GM19238 (cell line): ENCODE data around the gene FBXW5.

ENCODE experiments used
- DNase-seq: peaks from one replicate; pipeline ENCODE4 v3.0.0; 2011; ENCODE audit warnings: low spot score; ENCODE audit not compliant: insufficient read length

The FBXW5 gene

DNA sequence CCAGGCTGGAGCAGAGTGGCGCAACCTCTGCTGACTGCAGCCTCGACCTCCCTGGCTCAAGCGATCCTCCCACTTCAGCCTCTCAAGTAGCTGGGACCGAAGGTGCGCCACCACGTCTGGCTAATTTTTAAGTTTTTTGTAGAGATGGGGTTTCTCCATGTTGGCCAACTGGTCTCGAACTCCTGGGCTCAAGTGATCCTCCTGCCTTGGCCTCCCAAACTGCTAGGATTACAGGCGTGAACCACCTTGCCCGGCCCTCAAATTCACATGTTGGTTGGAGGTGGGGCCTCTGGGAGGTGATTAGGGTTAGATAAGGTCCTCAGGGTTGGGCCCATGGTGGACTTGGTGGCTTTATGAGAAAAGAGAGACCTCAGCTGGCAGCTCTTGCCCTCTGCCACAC, 17.6 kb upstream of the FBXW5 start:
- DNase-seq: no peak

DNA sequence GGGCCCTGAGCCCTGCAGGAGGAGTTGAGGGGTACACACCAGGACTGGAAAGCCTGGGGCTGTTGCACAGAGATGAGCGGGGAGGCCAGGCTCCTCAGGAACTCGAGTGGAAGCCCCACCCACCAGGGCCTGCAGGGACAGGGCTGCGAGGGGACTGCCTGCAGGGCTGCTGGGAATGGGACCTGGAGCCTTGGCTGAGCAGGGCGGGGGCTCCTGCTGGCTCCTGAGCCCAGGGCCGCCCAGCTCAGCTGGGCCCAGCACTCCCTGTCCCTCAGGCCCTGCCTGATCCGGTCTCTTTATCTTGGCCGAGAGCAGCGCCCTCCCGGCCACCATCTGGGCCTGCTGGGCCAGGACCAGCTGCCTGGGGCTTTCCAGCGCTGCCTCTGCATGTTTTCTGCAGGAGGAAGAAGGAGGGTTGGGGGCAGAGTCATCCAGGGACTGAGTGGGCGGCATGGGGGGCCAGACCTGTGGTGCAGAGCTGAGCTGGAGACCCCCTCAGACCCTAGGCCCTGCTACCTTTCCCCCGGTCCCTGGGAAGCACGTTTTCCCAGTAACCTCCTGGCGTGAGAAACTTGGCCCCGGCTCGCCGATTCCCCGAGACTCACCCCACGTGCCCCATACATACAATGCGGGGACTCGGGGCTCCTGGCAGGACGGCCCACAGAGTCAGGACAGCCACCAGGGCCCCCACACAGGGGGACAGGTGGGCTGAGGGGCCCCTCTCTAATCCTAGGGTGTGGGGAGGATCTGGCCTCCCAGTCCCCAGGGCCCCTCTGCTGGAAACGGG, 16.9 kb upstream of the FBXW5 start:
- no peak for DNase-seq

DNA sequence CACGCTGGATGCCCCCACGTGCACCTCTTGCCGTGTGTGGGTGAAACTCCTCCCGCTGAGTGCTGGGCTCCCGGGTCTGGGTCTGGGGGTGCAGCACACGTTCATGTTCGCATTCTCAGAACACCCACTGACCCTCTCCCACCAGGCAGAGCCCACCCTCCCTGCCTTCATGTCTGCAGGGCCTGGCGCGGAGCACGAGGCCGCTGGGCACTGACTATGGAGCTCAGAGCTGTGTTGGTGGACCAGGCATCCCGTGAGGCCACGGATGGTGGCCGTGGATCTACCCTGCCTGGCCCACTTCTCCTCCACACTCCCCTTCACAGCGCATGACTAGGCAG, 16.4 kb upstream of the FBXW5 start:
- DNase-seq: no peak

DNA sequence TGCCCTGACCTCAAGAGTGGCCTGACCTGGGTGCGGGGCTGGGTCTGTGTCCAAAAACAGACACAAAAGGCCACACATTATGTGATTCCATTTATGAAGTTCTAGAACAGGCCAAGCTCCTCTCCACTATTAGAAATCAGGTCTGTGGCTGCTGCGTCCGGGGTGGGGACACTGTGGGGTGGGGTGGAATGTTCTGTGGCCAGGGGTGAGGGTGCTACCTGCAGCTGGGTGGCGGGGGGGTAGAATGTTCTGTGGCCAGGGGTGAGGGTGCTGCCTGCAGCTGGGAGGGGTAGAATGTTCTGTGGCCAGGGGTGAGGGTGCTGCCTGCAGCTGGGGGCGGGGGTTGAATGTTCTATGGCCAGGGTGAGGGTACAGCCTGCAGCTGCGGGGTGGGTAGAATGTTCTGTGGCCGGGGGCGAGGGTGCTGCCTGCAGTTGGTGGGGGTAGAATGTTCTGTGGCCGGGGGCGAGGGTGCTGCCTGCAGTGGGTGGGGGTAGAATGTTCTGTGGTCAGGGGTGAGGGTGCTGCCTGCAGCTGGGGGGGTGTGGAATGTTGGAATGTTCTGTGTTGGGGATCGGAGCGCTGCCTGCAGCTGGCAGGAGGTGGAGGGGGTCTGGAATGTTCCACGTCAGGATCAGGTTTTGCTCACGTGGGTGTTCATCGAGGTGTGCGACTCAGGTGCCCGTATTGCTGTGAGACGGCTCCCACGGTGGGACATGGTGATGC, 15.8 kb upstream of the FBXW5 start:
- DNase-seq: no peak

DNA sequence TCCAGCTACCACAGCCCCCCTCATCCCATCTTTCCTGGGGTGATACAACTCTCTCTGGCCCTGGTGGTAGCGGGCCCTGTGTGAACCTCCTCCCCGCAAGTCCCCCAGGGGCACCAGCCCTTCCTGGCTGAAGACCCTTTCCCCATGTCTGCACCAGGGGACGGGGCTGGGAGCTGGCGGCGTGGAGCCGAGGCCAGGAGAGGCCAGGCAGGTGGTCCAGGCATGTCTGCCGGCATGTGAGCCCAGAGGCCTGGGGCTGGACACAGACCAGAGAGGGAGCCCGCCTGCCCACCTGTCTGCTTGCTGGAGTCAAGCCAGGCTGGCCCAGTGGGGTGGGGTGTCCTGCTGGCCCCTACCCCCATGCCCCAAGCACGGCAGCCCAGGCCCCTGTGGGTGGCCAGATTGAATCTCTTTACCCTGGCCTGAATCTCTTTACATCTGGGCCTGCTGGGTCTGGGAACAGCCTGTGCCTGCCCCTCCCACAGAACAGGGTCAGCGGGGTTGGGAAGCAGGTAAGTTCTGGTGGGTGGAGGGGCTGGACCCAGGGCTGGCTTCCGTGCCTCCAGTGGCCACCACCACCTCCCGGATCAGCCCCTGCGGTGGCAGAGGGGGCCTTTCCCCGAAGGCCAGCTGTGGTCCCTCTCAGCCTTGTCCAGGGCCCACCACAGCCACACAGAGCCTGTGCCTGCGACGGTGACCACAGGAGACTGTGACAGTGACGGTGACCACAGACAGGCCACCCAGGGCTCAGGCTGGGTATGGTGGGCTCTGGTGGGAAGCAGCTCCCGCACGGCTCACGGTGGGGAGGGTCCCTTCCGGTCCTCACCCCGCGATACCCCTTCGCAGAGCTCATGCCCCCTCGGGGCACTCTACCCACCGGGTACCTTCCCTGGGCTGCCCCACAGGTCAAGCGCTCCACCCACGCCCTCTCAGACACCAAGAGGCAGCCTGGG, 14.6 kb upstream of the FBXW5 start:
- no peak for DNase-seq

DNA sequence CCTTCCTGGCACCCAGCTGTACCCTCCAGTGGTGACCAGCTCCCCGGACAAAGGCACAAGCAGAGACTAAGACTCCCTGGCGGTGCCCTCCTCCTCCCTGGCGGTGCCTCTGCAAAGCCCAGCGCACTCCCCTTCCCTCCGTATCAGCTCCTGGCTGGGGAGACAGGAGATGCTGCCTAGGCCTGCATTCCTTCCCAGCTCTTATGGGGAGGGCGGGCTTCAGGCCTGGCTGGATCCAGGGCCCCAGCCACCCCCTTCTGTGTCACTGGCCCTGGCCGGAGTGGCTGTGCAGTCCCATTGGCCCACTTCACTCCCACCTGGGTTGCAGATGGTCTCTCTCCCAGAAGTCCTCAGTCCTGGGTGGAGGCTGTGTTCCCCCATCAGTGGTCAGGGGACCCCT, 13.9 kb upstream of the FBXW5 start:
- no peak for DNase-seq

DNA sequence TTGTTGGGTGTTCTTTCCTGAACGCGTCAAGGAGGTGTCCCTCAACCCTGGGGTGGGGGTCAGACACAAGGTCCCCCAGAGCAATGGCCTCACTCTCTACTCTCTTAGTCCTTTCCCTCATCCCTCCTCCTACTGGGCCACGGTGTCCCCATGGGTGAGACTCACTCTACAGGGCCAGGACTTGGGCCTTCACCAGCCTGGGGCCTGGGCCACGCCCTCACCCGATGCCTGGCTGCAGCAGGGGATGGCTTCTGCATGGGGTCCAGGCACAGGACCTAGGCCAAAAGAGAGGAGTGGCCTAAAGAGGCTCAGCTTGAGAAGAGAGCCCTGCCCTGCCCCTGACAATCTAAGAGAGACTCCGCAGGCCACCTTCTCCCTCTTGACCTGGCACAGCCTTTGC, 13.4 kb upstream of the FBXW5 start:
- no peak for DNase-seq

DNA sequence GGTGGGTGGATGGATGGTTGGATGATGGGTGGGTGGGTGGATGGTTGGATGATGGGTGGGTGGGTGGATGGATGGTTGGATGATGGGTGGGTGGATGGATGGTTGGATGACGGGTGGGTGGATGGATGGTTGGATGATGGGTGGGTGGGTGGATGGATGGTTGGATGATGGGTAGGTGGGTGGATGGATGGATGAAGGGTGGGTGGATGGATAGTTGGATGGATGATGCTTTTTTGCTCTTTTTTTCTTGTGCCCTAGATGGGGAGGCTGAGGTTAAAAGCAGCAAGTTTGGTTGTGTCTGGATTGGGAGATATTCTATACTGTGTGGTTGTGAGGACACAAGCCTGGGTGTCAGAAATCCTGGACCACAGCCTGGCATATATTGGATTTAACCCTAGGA, 12.9 kb upstream of the FBXW5 start:
- no peak for DNase-seq

DNA sequence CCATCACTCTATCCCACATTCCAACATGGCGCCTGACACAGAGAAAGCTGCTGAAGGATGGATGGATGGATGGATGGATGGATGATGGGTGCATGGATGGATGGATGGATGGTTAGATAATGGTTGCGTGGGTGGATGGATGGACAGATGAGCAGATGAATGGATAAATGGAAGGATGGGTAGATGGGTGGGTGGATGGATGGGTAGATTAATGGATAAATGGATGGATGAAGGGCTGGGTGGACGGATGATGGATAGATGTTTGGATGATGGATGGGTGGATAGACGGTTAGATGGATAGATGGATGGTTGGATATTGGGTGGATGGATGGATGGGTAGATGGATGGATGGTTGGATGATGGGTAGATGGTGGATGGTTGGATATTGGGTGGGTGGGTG, 12.1 kb upstream of the FBXW5 start:
- DNase-seq: no peak

DNA sequence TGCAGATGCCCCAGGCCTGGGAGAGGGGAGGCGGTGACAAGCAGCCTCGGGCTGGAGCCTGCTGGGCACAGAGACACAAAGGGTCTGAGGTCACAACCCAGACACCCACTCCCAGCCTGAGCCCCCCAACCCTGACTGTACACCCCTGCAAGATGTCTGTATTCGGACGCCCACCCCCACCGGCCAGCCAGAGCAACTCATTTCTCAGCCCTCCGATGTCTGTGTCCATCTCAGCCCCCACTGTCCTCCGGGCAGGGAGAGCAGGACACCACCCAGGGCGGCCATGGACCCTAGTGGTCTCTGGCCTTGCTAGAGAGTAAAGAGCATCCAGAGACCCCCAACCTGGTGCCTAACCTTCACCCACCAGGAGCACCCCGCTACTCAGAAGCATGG, 11.4 kb upstream of the FBXW5 start:
- DNase-seq: no peak

DNA sequence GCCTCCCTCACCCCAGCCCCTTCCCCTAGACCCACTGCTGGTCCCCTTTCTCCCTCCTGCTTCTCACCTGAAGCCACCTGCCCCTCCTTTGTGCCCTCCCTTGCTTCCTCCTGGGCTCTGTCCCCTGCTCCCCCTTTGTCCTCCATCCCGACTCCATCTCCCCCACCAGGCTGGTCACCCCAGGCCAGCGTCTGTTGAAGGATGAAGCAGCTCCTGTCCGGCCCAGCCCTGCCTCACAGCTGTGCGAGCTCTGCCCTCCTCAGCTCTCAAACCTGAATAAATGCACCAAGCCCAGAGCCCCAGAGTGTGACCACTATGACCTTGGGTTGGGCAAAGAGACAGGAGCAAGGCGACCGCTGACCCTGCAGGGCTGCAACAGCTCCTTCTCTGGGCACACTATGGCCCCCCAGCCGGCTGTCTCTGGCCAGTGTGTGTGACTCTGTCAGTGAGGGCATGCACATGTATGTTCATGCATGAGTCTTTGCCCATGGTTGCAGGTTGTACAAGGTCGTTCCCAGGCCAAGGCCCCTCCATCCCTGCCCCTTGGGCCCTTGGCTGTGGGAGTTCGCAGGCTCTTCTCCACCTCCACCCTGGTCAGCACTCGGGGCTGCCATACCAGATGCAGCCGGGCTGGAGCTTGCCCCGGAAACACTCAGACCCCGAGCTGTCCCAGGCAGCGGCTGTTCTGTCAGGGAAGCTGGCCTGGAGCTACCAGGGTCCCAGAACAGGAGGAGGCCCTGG, 10.8 kb upstream of the FBXW5 start:
- DNase-seq: no peak

DNA sequence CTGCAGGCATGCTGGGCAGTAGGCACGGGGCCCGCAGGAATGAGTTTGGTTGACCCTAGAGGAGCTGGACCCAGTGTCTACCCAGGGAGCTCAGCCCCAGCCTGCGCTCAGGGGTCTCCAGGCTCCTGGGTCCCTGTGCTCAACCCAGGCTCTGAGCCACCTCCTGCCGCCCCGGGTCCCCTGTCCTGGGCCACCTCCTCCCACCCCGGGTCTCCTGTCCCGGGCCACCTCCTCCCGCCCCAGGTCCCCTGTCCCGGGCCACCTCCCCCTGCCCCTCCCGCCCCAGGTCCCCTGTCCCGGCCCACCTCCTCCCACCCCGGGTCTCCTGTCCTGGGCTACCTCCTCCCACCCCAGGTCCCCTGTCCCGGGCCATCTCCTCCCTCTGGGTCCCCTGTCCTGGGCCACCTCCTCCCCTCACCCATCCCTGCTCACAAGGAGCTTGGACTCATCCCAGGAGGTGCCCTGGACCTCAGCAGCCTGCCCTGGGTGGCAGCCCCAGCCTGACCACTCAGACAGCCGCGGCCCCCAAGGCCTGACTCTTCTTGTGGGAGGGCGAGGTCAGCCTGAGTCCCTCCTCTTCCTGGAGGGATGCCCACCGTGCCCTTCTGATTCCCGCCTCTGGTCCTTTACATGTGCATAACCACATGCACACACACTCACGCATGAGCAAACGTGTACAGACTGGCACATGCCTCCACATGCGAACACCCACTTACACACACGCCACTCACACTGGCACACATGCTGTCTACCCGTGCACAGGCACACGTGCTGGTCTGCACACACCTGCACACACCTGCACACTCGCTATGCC, 9.9 kb upstream of the FBXW5 start:
- DNase-seq: no peak

DNA sequence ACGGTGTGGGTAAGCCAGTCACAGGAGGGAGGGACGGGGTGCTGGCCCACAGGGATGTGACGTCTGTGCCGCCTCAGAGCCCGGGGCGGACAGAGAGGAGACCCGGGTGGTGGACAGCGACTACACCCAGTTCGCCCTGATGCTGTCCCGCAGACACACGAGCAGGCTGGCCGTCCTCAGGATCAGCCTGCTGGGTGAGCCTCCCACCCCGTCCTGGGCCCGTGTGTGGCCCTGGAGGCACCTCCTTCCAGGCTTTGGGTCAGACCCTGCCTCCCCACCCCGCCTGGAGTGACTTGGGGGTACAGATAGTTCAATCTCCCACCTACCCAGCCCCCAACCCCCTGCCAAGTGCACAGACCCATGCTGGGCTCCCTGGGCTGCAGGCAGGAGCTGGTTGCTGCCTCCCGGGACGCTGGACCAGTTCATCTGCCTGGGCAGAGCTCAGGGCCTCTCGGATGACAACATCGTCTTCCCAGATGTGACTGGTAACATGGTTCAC, 9.3 kb upstream of the FBXW5 start:
- DNase-seq: no peak

DNA sequence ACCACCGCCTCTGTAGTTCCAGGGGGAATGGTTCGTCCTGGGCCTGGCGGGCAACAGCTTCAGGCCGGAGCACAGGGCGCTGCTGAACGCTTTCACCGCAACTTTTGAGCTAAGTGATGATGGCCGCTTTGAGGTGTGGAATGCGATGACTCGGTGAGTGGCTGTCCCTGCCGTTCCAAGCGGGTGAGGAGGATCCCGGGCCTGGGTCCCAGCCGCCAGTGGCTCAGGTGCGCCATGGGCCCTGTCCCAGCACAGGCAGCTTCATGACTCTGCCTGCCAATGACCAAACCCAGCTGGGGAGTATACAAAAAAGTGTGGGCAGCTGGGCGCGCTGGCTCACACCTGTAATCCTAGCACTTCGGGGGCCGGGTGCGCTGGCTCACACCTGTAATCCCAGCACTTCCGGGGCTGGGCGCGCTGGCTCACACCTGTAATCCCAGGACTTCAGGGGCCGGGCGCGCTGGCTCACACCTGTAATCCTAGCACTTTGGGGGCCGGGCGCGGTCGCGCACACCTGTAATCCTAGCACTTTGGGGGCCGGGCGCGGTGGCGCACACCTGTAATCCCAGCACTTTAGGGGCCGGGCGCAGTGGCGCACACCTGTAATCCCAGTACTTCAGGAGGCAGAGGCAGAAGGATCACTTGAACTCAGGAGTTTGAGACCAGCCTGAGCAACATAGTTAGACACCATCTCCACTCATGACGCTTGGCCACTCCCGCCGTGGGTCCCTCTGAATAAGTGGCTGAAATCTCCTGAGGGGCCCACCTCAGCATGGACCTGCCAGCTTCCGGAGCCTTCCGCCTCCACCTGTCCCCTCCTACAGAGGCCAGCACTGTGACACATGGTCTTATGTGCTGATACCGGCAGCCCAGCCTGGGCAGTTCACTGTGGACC, 8.6 kb upstream of the FBXW5 start:
- DNase-seq: no peak

DNA sequence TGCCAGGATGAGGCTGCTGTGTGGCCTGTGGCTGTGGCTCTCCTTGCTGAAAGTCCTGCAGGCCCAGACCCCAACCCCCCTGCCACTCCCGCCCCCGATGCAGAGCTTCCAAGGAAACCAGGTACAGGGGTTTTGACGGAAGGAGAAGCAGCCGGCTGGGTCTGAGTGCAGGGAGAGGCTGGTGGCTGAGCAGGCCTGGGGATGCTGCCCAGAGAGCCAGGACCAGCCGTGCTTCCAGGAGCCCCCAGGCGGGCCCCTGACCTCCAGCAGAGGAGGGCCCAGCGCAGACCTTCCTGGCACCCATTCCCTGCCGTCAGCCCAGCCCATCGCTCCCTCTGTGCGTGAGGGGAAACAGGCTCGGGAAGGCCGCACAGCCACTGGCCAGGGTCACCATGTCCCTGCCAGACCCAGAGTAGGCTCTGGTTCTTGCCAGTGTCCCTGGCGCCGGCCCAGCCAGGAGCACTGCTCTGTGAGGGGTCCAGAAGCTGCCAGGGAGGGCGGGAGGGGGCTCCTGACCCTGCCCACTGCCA, 7.8 kb upstream of the FBXW5 start:
- DNase-seq: no peak

DNA sequence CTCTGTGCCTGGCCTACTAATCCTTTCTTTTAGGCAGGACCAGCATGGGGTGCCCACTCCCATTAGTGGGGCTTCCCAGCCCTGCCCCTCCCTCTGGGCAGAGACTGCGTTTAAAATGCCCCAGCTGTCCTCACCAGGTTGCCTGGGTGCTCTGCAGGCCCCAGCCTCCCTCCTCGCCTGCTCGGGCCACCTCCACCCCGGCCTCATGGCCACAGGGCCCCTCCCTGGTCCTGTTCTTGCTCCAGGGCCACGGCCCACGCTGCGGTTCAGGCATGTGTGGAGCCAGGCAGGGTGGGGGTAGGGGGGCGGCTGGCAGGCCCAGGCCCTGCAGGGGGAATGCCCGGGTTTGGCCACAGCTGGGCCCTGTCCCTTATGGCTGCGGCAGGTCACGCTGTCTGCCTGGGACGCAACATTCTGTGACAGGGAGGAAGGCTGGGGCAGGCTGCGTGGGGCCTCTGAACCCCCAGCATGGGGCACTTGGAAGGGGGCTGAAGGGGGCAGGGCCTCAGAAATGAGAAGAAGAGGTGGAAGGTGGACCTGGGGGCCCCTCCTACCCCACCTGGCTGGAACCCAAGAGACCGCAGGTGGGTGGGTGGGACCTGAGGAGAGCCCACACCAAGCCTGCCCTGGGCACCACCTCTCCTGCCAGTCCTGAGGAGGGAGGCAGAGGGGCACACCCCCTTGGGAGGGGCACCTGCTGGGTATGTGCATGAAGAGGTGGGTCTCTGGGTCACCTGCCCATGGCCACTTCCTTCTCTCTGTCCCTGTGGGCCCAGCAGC, 7.2 kb upstream of the FBXW5 start, which contains the start of gene LCN12:
LCN12 (plus strand) TSS at position 733 of the 780 bp plus-strand sequence. CDS start 55 bp downstream, outside the sequence.
- DNase-seq: no peak

DNA sequence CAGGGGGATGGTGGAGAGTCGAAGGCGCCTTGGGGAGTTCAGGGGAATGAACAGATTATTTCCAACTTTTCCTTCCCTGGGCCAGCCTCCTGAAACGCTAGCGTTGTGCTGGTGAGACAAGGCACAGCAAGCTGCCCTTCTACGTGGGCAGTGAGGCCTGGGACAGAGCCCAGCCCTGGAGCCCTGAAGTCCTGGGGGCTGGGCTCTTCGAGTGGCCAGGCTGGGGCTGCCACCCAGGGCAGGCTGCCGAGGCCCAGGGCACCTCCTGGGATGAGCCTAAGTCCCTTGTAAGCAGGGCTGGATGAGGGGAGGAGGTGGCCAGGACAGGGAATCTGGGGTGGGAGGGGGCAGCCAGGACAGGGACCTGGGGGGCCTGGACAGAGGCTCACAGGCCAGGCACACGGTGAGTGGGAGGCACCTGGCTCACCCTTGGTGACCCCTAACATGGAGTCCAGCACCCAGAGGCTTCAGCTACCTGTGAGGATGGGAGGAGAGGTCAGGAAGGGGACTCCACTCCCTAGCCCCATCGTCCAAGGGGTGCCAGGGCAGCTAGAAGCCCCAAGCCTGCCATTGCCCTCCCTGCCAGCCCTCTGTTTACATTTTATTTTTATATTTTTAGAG, 6.2 kb upstream of the FBXW5 start:
- DNase-seq: no peak
